ENCODE data around the gene GATAD2A.

DNA sequence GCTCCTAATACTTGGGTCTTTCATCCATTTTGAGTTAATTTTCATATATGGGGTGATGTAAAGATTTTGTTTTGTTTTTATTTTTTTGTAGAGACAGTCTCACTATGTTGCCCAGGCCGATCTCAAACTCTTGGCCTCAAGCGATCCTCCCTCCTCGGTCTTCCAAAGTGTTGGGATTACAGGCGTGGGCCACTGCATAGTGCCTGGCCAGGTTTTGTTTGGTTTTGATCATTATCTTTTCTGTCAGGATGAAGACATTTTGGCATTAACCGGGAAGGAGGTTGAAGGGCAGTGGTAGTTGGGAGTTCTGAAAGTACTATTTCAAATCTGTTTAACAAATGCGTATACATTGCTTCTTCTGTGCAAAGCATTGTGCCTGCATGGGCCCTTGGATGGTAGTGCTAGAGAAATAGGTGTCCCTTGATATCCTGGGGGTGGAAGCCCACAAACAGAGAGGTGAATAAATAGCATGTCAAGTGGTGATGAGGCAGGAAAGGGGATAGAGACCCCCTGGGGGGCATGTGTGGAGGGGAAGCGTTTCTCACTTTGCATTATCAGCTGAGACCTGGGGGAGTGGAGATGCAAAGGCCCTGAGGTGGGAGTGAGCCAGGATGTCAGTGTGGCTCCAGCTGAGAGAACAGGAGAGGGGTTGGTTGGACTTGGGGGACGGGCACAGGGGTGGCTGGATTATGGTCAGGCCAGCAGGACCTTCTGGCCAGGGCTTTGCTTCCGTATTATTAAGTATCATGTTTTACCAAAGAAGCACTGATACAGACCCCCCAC lies 41.4 kb downstream of the GATAD2A start:
- TF ChIP-seq, protein P1, sequence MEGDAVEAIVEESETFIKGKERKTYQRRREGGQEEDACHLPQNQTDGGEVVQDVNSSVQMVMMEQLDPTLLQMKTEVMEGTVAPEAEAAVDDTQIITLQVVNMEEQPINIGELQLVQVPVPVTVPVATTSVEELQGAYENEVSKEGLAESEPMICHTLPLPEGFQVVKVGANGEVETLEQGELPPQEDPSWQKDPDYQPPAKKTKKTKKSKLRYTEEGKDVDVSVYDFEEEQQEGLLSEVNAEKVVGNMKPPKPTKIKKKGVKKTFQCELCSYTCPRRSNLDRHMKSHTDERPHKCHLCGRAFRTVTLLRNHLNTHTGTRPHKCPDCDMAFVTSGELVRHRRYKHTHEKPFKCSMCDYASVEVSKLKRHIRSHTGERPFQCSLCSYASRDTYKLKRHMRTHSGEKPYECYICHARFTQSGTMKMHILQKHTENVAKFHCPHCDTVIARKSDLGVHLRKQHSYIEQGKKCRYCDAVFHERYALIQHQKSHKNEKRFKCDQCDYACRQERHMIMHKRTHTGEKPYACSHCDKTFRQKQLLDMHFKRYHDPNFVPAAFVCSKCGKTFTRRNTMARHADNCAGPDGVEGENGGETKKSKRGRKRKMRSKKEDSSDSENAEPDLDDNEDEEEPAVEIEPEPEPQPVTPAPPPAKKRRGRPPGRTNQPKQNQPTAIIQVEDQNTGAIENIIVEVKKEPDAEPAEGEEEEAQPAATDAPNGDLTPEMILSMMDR (conservative IDR thresholded peaks at IDR 0.05 in 1 of 2, IDR thresholded peaks at IDR 0.05 in 1 of 2; ENCODE audit: extremely low read depth in 1 of 2, insufficient read depth in 1 of 2, low read depth in 1 of 2, low read length in 2 of 2), result no peak
- TF ChIP-seq EZH2 (IDR thresholded peaks at IDR 0.05; ENCODE audit: borderline replicate concordance, low read length), result no peak

Data from mammary epithelial cell (primary cell).